COLO668 (cell line): Measurements from ENCODE around the gene GLYR1.

Experiments
- DNase-seq: peaks from one replicate; lab custom pipeline; 2025; ENCODE audit not compliant: unreplicated experiment; lab: John Stamatoyannopoulos, UW

Gene GLYR1

DNA sequence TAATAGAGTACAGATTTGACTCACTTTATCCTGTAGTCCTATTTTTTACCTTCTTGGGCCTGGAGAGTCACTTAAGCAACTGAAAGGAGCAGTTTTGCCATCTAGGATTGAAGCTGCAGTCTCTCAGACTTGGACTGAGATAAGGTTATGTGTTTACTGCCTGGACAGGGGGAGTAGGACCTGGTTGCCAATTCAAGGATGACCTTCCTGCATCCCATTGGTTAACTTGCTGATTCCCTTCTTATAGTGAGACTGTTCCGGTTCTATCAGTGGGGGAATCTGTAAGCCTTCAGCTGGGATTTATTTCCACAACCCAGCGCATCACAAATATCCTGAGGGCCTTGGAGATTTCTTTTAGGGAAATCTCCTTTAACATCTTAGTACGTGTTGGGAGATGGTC lies 3.1 kb upstream of the GLYR1 start:
- DNase-seq: no peak

DNA sequence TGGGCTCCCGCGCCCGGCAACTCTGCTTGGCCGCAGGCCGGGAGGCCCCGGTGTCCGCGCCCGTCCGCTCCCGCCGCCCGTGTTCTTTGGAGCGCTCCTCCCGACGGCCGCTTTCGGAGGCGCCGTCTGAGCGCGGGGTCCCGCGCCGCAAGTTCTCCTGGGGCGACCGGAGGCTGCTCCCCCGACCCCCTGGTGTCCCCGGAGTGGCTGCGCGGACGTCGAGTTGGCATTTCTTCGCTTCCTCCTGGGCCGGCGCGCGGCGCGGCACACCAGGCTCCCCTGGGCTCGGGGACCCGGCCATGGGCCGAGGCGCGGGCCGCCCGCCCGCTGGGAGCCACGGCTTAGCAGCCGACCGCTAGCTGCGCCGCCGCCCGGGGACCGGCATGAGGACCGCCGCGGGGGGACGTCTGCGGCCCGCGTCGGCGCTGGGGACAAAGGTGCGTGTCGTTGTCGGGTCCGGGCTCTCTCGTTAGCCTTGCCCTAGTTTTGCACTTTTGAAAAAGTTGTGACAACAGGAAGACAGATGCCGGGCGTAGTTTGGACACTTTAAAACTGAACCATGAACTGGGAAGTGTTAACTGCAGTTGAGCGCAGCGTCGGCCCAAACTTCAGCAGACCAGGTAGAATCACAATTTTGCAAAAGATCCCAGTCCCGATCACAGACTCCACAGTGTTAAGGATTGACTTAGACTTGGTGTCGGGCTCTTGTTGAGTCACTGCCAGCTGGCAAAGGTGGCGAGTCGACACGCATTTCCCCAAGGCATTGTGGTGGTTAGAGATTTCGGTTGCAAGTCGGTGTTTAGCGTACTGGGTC lies 893 bp upstream of the GLYR1 start:
- peak; percentile 59 for DNase-seq

DNA sequence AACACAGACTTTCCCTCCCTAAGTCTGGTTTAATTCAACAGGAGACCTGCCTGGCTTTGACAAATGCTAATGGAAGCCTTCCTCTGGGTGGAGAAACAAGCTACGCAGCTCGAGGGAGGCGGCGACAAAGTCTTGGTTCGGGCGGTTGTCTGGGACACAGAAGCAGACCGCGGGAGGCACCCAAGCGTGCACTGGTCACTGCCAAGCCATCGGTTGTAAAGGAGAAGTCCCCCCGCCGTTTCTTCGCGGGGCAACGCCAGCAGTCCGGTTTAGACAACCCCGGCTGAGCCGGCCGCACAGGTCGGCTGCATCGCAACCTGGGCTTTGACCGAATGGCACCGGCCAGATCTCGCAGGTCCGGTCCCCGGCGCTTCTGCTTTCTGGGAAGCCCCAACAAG lies 586 bp downstream of the GLYR1 start:
- peak; percentile 31 for DNase-seq

DNA sequence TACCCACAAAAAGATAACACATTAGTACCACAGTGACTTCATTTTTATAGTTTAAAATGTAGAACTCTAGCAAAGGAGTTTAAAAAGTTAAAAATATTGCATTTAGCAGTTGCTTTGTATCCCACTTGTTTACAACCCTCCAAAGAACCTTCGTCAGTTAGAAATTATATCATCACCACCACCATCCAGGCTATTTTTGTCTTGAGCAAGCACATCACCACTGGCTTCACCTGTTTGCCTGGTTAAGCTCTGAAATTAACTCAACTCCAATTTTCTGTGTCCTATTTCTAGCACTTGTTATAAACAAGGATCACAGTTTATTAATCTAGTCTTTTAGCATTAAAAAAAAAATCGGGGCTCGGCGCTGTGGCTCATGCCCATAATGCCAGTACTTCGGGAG lies 6.1 kb downstream of the GLYR1 start:
- no peak for DNase-seq

DNA sequence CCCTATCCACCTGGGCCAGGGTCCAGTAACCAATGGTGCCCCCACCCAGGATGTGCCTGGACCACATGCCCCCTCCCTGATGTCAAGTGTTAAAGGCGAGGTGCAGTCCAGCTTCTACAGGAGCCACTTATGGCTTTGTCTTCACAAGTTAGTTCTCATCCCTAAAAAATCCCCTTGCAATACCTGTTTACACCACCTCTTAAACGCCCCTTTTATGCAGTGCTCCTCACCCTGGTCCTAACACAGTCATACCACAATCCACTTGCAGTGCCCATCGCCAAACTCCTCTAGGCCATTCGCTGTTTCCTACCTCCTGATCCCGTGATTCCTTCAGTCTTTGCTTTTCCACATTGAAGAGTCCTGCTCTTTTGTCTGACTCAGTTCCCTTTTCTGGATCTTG lies 7.1 kb downstream of the GLYR1 start:
- DNase-seq: no peak

DNA sequence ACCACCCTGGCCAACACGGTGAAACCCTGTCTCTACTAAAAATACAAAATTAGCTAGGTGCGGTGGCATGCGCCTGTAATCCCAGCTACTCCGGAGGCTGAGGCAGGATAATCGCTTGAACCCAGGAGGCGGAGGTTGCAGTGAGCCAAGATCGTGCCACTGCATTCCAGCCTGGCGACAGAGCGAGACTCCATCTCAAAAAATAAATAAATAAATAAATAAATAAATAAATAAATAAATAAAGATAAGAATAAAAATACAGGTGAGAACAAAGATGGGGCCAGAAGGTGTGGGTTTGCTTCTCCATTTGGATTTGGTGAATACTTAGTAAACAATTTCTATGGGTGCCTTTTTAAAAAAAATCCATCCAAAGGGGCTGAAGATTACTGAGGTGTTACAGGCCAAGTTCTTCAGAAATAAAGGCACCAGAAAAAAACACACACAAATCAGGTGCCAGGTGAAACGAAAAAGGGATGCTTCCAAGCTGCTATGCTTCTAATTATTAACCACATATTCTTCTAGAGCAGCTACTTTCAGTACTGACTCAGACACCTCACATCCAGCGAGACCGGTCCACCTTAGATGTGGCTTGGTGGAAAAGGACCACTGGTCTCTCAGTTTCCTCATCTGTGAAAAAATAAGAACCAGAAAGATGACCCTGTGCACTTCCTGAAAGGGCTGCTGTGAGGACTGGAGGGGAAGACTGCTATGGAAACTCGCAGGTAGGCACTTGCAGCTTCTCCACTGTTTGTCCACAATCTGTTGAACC lies 9.2 kb downstream of the GLYR1 start:
- DNase-seq: no peak

DNA sequence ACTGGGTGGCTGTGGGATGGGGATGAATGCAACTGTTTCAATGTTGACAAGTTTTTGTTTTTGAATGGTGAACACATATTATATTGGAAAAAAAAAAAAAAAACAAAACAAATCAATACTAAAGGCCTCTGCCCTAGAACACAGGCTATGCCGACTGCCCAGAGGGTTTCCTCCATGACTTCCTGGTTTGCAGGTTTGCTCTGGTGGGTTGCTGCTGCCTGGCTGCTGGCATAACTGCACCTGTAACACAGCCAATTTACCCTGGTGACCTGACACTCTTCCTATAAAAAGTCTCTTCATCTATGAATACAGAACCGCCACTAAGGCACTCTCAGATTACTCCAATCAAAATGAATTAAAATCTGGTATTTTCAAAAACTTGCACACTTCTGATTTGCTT lies 10.4 kb downstream of the GLYR1 start:
- no peak for DNase-seq

DNA sequence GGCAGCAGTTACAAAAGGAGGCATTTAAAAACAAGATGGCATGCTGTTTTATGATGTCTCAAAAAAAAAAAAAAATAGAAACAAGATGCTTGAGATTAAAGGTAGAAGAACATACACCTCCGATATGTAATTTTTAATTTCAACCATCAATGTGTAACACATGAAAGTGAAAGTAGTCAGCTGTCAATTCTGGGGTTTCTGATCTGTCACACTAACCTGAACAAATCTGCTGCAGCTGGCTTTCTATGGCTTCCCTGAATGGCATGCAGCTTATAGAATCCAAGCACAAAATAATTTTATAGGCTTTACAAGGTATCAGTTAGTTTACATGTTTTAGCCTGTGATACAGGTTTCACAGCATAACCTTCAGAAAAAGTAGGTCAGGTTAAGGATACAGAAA lies 13.5 kb downstream of the GLYR1 start:
- DNase-seq: no peak

DNA sequence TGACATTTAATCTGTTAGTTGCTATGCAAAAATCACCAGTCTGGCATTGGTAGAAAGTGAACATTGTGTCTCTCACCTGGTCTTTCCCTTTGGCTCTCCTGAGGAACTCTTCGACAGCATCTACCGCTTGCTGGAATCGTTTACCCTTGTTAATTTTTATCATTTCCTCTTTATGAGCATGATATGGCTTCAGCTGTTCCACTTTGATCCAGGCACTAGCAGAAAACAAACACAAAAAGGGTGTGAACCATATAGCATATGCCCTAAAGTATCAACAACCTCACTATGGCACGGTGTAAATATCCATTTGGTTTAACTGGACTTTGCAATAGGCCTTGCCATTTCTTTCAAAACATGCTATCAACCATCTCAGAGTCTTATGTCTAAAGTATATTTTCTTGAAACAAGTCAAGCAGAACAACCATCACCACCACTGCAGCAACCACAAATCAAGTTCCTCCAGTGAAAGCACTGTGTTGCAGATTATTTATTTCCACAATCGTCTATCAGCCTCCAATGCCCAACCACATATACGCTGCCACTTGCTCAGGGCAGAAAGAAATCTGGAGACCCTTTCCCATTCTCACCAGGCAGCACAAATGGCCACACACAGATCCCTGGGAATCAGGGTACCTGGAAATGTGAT lies 14.3 kb downstream of the GLYR1 start:
- no peak for DNase-seq

DNA sequence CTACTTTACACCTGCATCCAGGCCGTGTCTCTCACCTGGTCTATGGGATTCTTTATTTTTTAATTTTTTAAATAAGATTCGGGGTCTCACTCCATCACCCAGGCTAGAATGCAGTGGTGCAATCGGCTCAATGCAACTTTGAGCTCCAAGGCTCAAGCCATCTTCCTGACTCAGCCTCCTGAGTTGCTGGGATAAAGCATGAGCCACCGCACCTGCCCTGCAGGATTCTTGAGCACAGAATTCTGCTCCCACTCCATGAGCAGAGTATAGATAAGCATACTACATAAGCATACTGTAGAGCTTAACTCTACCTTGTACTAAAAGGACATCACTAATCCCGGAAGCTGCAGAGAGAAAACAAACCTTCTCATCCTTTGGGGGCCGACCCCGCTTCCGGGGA lies 15.5 kb downstream of the GLYR1 start:
- no peak for DNase-seq

DNA sequence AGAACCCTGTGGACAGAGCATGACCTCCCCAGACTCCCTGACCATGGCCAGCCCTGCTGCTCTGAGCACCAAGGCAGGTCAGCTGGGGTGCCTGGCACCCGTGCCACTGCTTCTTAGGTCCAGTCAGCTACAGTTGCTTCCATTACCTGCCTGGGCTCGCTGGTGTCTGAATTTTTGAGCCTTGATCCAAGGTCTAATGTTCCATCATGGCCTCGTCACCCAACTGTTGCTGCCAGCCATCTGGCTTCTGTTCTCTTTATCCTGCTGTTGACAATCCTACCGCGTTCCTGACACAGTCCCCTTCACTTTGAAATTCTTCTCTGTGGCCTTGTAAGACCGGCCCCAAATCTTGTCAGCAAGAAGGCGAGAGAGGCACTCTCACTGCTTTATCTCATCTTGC lies 16.7 kb downstream of the GLYR1 start:
- no peak for DNase-seq

DNA sequence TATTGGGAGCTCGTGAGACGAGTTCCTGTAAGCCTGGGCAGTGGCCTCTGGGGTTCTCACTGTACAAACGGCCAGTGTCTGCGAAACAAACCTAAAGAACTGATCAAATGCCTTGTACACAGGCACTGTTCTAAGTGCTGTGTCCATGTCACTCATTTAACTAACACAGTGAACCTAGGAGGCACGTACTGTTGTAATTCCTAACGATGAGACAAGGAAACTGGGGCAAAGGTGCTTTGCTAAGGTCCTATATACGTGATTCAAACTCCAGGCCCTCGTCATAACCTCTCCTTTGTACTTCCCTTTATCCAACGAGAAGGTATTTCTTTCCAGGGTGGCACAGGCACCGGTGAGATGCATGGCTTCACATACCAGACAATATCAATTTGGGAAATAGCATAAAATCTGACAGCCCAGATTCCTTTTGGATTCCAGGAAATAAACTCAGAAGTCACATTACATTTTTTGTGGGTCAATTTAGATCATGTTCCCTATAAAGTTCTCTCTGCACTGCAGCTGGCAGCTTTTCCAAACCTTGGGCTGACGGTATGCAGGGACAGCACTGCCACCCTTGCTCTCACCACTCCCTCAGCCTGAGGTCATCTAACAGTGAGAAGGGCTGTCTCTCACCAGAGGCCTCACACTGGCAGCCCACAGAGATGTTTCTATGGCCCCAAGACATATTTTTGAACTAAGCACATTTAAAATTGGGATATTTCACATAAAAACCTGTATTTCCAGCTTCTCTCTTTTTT lies 18.3 kb downstream of the GLYR1 start:
- DNase-seq: no peak

DNA sequence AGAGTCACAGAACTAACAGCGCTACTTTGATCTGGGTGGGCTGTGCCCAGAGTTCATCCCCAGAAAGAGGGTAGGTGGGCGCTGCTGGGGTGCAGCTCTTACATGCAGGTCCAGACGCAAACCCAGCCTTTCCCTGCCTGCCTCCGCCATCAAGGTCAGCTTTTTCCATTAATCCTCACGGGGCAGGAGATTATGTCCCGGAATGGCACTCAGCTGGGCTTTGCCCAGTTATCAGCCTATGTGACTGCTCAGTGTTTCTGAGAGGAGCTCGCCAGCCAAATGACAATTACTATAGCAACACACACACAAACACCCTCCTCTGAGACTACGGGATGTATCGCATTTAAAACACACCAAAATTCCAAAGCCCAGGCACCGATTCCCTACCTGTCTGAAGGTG lies 20.1 kb downstream of the GLYR1 start:
- DNase-seq: no peak

DNA sequence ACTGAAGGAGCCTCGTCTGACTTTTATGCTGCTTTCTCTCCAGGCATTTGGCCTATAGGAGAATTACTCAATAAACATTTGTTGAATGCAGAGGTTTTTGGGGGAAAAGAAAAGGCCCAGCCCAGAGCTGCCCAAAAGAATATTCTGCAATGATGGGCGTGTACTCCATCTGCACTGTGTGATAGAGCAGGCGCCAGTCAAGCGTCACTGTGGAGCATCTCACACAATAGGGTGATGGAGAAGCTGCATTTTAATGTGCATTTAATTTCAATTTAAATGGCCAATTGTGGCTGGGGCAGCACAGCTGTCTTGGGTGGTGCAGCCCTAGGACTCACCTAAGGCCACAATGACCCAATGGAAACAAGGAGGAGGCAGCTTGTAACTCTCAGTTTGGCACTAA lies 20.6 kb downstream of the GLYR1 start:
- DNase-seq: no peak

DNA sequence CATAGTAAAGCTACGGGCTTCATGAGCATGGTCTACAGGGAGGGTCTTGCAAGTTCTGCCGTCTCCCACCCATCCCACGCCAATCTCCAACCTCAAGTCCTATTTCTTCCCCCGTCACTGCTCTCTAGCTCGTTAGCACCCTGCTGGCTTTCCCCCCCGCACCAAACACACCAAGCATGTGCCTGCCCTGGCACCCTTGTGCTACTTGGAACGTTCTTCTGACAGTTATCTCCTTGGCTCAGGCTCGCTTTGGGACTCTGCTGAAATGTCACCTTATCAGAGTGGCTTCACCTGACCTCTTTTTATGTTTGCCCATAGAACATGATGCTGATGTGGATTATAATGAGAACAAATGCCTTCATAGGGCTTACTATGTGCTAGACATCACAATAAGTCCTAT lies 21.9 kb downstream of the GLYR1 start:
- no peak for DNase-seq

DNA sequence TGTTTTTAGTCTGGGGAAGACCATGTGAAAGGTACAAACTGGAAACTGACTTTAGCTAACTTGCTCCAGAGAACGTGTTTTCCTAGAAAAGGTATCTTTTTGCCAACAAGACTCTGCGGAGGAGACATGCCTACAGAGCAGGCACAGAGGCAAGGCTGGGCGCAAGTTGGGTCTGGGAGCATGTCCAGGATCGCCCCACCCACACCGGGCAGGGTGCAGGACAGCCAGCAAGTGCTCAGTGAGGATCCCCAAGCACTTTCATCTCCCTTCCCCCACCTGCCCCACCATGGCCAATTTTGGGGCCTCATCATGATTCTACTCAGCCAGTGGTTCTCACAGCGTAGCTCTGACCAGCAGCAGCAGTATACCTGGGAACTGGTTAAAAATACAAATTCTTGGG lies 26.4 kb downstream of the GLYR1 start:
- DNase-seq: no peak

DNA sequence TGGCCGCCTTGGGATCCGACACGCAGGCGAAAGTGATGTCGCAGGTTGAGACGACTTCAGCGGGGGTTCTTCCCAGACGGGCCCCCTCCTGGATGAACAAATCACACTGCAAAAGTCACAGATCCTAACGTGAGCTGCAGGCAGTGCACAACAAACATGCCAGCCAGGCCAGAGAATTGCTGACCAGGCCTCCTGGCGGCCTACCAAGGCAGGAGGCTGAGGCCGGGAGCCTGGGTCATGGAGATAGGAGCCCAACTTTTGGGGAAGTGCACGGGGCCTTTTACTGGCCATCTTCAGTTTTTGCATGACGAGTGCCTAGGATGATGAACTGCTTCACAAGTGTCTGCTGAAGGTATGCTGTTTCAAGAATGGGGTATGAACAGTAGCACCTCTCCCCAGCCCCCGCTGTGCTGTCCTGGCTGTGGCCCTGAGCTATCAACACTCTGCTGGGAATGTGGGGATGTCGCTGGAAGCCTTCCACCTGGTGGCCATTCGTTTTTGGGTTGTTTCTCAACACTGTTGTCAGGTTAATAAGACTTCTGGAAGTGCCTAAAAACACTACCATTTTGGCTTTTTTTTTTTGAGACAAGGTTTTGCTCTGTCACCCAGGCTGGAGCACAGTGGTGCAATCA lies 32.4 kb downstream of the GLYR1 start:
- DNase-seq: no peak

DNA sequence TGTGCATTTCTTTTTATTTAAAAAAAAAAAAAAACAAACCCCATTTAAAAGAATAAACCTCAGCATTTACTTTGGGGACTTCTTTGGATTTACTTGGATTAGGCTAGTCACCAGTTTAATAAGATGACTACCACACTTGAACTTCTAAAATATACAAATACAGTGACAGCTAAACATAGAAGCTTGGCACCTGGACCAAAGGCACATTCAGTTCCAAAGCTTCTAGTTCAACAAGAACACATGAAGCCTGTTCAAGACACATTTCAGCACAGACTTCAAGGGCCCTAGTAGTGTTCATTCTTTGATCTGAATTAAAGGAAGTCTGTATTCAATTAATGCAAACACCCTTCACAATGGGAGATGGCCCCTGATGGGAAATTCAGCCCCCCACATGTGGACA lies 33.0 kb downstream of the GLYR1 start:
- DNase-seq: no peak

DNA sequence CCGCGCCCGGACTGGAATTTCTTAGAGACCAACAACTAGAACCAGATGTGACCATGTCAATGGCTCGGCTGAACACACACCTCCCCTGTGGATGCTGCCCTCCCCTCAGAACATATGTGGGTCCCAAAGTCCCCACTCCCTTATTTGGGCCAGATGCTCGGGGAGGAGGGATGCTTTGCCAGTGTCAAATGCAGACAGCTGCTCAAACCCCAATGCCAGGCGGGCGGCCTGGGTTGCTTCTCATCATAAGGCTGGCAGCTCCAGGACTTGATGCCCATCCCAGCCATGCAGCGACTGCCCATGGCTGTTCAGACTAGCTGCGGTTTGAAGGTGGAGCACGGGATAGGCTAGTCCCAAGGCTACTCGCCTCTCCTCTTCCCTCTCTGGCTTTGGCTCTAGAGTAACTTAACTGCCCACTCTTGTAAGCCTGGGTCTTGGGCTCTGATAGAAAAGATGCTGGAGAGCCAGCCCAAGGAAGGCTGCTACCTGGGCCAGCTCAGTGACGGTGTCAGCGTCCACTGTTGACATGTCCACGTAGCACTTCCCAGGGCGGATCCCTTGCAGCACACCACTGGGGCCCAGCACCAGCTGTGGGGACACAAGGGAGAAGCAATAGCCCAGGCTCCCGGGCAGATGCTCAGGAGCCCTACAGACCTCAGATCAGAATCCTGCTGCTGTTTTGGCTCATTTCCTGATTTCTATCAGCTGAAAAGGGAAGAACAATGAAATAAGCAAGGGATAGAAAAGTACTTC lies 33.7 kb downstream of the GLYR1 start:
- DNase-seq: no peak

DNA sequence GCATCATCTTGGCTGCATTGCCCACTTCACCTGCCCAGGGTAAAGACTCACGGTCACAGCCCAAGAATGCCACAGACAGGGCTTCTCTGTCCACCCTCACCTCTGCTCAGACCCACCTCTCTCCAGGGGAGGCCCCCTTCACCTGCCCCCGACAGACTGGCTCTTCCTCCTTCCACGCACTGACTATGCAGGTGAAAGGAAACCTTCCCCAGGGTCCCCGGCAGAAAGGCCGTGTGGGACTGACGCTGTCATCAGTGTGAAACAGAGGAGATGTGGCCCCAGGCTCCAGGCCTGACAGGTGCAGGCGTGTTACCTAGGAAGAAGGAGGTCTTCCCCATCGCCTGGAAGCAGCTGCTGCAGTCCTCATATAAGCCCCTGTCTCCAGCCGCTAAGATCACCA lies 35.3 kb downstream of the GLYR1 start:
- DNase-seq: no peak
